Middle frontal gyrus (tissue), 1 donor: ENCODE data around the gene MDM1.

Experiments
- DNase-seq: peaks from one replicate; pipeline ENCODE4 v3.0.0-alpha.2; 2015; ENCODE audit warnings: low spot score; ENCODE audit errors: extremely low spot score

Gene MDM1

DNA sequence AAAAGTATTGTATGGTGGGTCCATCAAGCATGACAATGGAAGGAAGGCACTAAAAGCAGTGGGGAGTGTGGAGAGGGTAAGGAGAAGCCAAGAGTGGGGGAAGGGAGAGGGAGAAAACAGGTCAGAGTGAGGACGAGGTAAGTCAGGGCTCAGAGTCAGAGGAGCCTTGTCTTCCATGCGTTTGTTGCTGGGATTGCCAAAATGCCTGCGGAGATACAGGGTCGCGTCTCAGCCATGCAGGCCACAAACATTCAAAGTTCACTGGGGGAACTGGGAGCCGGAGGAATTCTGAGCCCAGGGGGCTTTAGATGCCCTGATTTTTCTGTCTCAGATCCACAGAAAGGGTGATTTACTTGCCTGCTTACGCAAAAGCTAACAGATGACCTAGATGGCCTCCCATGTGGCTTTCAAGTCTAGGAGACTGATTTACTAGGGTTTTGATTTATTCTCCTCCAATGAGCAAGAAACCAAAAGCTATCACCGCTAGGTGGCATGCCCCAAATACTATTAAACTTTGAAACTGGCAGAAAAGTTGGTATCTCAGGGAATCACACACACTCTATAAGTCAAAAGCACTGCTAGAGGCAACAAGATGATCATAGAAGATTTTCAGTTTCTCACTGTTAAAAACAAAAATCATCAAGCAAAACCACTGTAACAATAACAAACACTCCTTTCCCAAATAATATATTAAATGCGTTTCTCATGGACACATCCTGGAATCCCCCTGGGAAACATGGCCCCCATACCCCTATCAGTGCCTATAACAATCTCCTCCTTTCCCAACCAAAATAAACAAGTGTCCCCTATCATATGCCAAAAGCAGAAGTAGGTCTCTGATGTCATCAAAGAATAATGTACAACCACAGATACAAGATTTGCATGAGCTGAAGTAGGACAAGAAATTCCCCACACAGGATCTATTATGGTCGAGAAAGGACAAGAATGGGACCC lies 26.6 kb upstream of the MDM1 start:
- DNase-seq = peak; percentile 24

DNA sequence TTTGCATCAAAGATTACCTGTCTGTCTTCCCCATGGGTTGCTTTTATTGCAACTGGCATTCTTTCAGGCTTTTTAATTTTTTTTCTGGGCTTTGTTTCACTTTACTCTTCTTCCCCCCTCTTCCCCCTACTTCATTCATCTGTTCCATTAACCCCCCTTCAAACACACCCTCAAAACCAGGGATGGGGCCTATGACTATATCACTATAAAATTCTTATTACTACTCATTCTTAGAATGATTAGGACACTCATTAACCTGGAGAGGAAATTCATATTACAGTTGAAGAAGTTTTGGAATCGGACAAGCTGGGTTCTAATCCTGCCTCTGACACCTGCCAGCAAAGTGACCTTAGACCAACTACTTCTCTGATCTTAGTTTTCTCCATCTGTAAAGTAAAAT lies 24.8 kb upstream of the MDM1 start:
- no peak for DNase-seq

DNA sequence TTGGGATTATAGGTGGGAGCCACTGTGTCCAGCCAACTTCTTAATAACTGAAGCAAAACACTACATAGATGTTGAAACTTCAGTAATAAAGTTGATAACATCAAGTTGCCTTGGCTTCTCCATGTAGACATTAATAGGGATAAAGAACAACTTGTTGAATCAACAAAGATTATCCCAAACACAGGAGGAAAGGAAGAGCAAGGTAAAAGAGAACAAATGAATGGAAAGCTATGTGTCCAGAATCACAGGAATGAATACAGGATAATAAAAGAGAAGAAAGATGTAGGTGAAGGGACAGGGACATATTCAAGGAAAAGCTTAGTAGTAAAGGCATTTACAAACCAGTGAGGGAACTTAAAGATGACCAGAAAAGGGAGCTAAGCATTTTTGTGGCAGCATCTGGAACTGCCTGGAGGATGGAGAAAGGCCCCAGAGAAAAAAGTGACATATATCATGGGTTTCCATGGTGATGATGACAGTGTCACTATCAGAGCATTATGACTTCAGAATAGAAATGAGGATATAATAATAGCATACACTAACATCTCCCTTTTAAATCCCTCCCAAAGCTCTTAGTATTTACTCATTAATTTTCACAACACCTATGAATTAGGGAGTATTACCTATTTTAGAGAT lies 24.0 kb upstream of the MDM1 start:
- no peak for DNase-seq

DNA sequence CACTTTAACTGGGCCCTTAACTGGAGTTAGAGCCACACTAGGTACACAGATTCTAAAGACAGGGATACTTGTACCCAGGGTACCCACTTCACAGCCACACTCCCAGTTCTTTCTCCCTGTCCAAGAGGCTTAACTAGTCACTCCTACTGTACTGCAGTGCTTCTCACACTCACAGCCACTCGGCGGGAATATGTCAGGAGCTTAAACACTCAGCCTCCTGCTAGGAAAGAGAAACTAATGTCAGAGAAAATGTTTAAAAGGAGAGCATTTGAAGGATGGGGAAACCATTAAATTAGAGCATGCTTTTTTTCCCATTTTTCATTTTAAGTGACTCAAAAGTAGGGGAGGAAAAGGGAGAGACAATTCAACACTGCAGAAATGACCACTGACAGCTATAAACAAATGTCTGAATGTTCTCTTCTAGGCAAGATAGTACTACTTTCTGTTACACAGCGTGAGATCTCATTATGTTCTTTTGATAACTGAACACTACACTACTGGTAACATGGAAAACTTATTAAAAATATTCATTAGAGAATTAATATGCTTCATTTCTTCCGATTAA lies 22.9 kb upstream of the MDM1 start:
- no peak for DNase-seq

DNA sequence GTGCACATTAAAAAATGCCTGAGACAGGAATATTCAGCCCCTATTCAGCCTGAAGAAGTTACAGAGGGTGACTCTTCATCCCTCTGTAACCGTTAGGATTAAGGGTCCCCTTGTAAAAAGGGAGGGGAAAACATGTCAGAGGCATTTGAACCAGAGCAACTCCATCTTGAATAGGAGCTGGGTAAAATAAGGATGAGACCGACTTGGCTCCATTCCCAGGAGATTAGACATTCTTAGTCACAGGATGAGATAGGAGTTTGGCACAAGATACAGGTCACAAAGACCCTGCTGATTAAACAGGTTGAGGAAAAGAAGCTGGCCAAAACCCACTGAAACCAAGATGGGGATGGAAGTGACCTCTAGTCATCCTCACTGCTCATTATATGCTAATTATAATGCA lies 19.9 kb upstream of the MDM1 start:
- DNase-seq = no peak

GRCh38 chr12:68350753-68351152 lies 18.6 kb upstream of the MDM1 start:
- no peak for DNase-seq

- no peak for DNase-seq
Measured at GRCh38 chr12:68349921-68350606, 17.9 kb upstream of the MDM1 start.

- DNase-seq = no peak
Measured at GRCh38 chr12:68349220-68349621, 17.1 kb upstream of the MDM1 start.

GRCh38 chr12:68348419-68348818 lies 16.3 kb upstream of the MDM1 start:
- no peak for DNase-seq

- DNase-seq = no peak
Measured at GRCh38 chr12:68345763-68346162, 13.6 kb upstream of the MDM1 start.

GRCh38 chr12:68344126-68344525 lies 12.0 kb upstream of the MDM1 start:
- DNase-seq = no peak

- DNase-seq = no peak
Measured at GRCh38 chr12:68342966-68343365, 10.8 kb upstream of the MDM1 start.

GRCh38 chr12:68341822-68342221 lies 9.7 kb upstream of the MDM1 start:
- DNase-seq = no peak

GRCh38 chr12:68340404-68341270 lies 8.5 kb upstream of the MDM1 start:
- DNase-seq = no peak

DNA sequence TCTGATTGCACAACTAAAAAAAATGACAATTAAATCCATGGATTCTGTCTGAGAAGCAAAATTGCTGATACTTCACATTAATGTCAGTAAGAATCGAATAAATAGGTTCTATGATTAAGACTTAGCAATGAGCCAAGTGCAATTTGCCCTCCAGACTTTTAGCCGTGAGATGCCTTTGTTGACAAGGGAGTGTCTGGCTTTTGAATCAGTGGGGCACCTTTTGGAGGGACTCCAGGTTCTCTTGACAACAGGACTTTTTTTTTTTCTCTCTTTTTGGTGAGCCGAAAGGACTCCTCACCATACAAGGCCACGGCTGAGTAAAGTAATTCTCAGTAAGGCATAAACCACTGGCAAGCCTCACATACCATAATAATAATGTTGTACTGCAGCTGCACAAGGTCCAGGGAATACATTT lies 4.7 kb upstream of the MDM1 start:
- DNase-seq = no peak

DNA sequence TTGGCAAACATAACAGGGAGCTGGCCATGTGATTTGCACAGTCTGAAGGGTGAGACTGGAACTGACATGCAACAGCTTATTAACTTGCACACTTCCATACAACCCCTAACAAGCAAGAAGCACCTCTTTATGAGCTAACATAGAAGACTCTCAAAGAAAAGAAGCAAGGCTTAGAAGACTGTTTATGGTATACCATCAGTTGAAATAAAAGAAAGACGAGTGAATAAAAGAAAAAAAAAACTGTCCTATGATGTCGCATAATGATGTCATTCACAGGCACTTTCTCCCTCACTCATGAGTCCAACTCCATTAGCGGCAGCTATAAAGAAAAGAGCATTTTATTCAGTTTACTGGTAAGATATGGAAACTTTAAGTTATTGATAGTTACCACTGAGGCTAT lies 3.3 kb upstream of the MDM1 start:
- no peak for DNase-seq

- no peak for DNase-seq
Measured at GRCh38 chr12:68334132-68334531, 2.0 kb upstream of the MDM1 start.

- no peak for DNase-seq
Measured at GRCh38 chr12:68332728-68333630, 817 bp upstream of the MDM1 start.

DNA sequence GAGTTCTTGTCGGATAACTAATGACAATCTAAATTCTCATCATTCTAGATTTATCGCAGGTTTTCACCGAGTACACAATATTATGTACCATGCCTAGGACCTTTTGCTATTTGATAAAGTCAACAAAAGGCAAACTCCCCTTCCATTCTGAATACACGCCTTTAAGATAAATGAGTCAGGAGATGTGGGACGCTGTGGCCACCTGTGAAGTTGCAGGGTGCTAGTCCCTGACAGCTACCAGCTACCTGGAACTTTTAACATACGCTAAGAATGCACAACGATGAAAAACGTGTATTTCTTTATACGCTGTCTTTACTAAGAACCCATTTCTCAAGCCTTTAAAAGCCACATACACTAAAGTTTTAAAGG lies 678 bp downstream of the MDM1 start:
- no peak for DNase-seq

GRCh38 chr12:68327896-68328295 lies 4.3 kb downstream of the MDM1 start:
- no peak for DNase-seq
